ENCODE data around the gene NEO1.

The NEO1 gene

GRCh38 chr15:73338606-73339374 is 286.5 kb downstream of the NEO1 start:
- H3K36me3 ChIP-seq (ENCODE audit: control insufficient read depth, insufficient read depth, low read length) = no peaks in the 10 kb centered on the region
- no peak for DNase-seq (ENCODE audit: extremely low read depth, insufficient read length)
- no peak for TF ChIP-seq CTCF (IDR thresholded peaks at IDR 0.05; ENCODE audit: insufficient read depth, low read length, poor library complexity, severe bottlenecking)
- H3K4me3 ChIP-seq (replicated peaks; ENCODE audit: low read depth, low read length) = no peak overlapping the region
- peaks cover 1% of the 10 kb centered on the region; the same call in 1 of the 2 replicates for H3K27me3 ChIP-seq (replicated peaks; ENCODE audit: control insufficient read depth, insufficient read depth, low read length)

DNA sequence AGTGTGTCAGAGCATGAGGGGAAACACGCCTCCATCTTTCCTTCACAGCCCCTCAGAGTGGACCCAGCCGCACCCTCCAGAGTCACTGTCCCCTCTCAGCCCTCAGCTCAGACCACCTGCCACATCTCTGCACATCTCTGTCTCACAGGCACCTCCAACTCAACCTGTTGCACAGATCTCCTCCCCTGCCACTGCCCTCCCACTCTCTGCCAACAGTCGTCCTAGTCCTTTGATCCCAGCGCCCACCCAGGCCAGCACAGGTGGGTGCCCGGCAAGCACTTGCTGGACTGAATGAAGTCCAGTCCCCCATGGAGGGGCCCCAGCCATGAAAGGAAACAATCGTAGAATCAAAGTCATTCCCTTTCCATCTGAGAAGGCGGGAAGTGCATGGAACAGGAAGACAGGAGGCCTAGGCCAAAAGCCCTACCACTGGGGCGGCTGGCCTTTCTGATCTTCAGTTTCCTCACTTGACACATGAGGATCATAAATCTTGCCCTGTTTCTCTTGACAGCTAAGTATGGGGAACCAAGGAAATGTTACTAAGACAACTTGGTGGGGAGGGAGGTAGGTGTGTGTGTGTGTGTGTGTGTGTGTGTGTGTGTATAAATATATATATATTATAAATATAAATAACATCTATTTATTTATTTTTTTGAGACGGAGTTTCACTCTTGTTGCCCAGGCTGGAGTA is 288.4 kb downstream of the NEO1 start:
- Histone ChIP-seq H3K36me3 (ENCODE audit: control insufficient read depth, insufficient read depth, low read length) (no peaks in the 10 kb centered on the region), H3K27me3 (replicated peaks; ENCODE audit: control insufficient read depth, insufficient read depth, low read length) (peaks cover 1% of the 10 kb centered on the region; the same call in 1 of the 2 replicates)
- TF ChIP-seq CTCF (IDR thresholded peaks at IDR 0.05; ENCODE audit: insufficient read depth, low read length, poor library complexity, severe bottlenecking) = no peak

DNA sequence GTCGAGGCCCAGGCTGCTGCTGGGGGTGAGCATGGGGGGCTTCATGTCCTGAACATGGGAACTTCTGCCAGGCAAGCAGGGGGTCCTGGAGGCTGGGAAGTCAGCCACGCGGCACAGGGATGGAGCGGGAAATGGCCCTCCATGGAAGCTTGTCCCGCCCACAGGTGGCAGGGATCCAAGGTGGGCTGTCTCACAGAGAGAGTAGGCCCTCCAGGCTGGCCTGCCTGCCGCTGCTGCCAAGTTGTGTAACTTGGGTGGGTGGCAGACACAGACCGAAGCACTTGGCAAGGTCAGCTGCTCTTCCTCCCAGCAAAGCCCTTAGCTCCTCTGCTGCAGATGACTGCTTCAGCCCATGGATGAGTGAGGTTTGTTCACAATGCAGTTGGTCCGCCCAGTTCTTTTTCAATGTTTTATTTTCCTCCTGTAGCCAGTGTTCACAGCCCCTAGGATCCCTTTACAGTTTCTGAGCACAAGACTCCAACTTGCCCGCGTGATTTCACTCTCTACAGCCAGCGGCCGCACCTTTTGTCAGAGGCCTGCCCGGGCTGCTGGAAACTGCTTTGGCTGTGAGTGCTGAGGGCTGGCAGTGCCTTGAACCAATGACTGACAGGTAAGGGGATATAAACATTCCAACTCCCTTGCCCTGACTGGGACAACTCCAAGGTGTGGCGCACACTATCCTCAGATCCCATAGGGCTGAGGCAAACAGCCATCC is 289.8 kb downstream of the NEO1 start:
- no peak for TF ChIP-seq CTCF (IDR thresholded peaks at IDR 0.05; ENCODE audit: insufficient read depth, low read length, poor library complexity, severe bottlenecking)
- Histone ChIP-seq H3K27me3 (replicated peaks; ENCODE audit: control insufficient read depth, insufficient read depth, low read length) (no peaks in the 10 kb centered on the region; the same call in none of the 2 replicates), H3K36me3 (ENCODE audit: control insufficient read depth, insufficient read depth, low read length) (no peaks in the 10 kb centered on the region), H3K4me3 (replicated peaks; ENCODE audit: low read depth, low read length) (no peak overlapping the region)
- DNase-seq (ENCODE audit: extremely low read depth, insufficient read length) = no peak

More for the DNA sequence above, 288.4 kb downstream of the NEO1 start:
- no peak for DNase-seq (ENCODE audit: extremely low read depth, insufficient read length)
- no peak overlapping the region for H3K4me3 ChIP-seq (replicated peaks; ENCODE audit: low read depth, low read length)

GRCh38 chr15:73344056-73344455 is 291.8 kb downstream of the NEO1 start:
- Histone ChIP-seq H3K4me3 (replicated peaks; ENCODE audit: low read depth, low read length) (no peak overlapping the region), H3K27me3 (replicated peaks; ENCODE audit: control insufficient read depth, insufficient read depth, low read length) (no peaks in the 10 kb centered on the region; the same call in 1 of the 2 replicates), H3K36me3 (ENCODE audit: control insufficient read depth, insufficient read depth, low read length) (no peaks in the 10 kb centered on the region)
- no peak for TF ChIP-seq CTCF (IDR thresholded peaks at IDR 0.05; ENCODE audit: insufficient read depth, low read length, poor library complexity, severe bottlenecking)
- no peak for DNase-seq (ENCODE audit: extremely low read depth, insufficient read length)

DNA sequence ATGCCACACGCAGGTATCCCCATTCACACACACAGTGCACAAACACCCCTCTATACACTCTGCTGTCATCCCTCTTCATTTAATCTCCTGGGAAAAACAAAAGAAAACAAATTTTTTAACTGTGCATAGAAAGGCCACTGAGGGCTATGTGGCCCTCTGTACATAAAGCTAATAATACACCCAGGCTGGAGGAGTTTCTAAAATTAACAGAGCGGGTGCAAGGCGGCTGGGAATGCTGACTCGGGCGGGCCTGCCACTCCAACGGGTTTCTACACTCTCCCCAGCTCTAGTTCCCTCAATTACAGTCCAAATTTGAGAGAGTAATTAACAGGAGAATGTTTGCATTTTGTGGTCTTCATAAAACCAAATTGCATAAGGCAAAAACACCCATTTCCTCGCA is 293.4 kb downstream of the NEO1 start:
- TF ChIP-seq CTCF (IDR thresholded peaks at IDR 0.05; ENCODE audit: insufficient read depth, low read length, poor library complexity, severe bottlenecking) = no peak
- Histone ChIP-seq H3K36me3 (ENCODE audit: control insufficient read depth, insufficient read depth, low read length) (no peaks in the 10 kb centered on the region), H3K4me3 (replicated peaks; ENCODE audit: low read depth, low read length) (no peak overlapping the region), H3K27me3 (replicated peaks; ENCODE audit: control insufficient read depth, insufficient read depth, low read length) (peaks cover 1% of the 10 kb centered on the region; the same call in 1 of the 2 replicates)
- no peak for DNase-seq (ENCODE audit: extremely low read depth, insufficient read length)
